OCI-LY1 (cell line): Measurements from ENCODE around the gene FGF23.

Source experiments
- EZH2 ChIP-seq: fragments of 200-600 bp; sonication (generic), shearing (Covaris generic); IDR thresholded peaks from 2 replicates; pipeline ENCODE4 v1.8.0; 2017; ENCODE audit warnings: borderline replicate concordance, mixed run types, mild to moderate bottlenecking, antibody characterized with exemption, low read length, moderate library complexity, mixed read lengths
- TF ChIP-seq, protein P1 (sequence below): fragments of 200-600 bp; sonication (generic), shearing (Covaris generic); IDR thresholded peaks from 2 replicates; pipeline ENCODE4 v1.5.1; 2017; ENCODE audit warnings: mild to moderate bottlenecking, antibody characterized with exemption, low read length, moderate library complexity, mixed read lengths

DNA sequence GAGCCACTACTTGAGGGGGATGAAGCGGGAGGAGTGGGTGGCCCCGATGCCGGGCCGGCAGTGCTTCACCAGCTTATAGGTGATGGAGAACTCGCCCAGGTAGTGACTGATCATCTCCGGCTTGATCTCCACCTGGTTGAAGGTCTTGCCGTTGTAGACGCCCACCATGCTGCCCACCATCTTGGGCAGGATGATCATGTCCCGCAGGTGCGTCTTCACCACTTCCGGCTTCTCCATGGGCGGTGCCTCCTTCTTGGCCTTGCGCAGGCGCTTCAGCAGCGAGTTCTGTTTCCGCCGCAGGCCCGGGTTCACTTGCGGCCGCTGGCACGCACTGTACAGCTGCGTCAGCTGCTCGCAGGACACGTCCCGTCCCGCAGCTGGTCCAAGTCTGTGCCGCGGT, 55.1 kb downstream of the FGF23 start:
- TF ChIP-seq, protein P1, sequence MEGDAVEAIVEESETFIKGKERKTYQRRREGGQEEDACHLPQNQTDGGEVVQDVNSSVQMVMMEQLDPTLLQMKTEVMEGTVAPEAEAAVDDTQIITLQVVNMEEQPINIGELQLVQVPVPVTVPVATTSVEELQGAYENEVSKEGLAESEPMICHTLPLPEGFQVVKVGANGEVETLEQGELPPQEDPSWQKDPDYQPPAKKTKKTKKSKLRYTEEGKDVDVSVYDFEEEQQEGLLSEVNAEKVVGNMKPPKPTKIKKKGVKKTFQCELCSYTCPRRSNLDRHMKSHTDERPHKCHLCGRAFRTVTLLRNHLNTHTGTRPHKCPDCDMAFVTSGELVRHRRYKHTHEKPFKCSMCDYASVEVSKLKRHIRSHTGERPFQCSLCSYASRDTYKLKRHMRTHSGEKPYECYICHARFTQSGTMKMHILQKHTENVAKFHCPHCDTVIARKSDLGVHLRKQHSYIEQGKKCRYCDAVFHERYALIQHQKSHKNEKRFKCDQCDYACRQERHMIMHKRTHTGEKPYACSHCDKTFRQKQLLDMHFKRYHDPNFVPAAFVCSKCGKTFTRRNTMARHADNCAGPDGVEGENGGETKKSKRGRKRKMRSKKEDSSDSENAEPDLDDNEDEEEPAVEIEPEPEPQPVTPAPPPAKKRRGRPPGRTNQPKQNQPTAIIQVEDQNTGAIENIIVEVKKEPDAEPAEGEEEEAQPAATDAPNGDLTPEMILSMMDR = no peak
- no peak for TF ChIP-seq EZH2
